ENCODE measurements around the gene CCDC198. TPM values are rescaled to one million over a fixed set of nuclear protein-coding genes. Genes with fewer than 3 reads are reported as not detected.

The CCDC198 gene
- total and polyA plus RNA-seq, 2 experiments from 2014 or later, result not detected

DNA sequence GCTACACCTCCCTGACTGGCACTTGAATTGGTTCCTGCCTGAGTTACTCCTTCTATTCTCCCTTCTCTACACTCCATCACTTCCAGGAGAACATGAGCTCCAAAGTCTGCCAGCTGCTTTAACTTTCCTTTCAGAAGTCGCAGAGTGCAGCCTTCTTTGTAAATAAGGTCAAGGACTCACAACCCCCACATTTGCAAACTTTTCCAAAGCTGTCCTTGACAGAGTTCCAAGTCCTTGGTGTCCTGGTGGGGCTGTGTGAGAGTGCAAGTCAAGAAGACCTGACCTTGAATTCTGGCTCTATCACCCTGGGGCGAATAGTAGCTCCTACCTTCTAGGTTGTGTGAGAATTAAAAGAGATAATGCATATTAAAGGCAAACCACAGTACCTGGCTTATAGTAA is 15.6 kb downstream of the CCDC198 start:
- H3K4me1 ChIP-seq (ENCODE audit: low read depth), result peaks cover 9% of the 10 kb centered on the region
- TF ChIP-seq CTCF (IDR thresholded peaks at IDR 0.05; ENCODE audit: low read depth, low read length), result no peak
- H3K36me3 ChIP-seq, result no peaks in the 10 kb centered on the region
- H3K27me3 ChIP-seq, result peaks cover 24% of the 10 kb centered on the region
- H3K9me3 ChIP-seq (ENCODE audit: low read depth), result no peaks in the 10 kb centered on the region
- no peak overlapping the region for H3K27ac ChIP-seq
- DNase-seq (ENCODE audit: low read depth in 1 of 2, low spot score in 1 of 2), result no peak
- no peak overlapping the region for H3K4me3 ChIP-seq

DNA sequence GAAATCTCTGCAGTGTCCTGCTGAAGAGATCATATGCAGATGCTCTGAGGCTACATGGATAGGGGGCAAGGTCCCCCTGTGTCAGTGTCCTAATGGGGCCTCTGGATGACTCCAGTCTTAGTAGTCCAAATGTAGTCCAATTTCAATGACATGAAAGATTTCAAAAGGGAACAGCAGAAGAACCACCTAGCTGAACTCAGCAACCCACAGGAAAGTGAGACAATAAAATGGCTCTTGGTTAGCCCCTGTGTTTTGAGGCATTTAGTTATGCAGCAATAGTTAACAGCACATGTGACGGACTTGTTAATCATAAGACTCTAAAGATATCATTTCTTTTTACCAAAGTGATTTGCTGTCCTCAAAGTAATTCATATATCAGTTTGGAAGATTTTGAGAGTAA is 22.7 kb downstream of the CCDC198 start:
- DNase-seq (ENCODE audit: low read depth in 1 of 2, low spot score in 1 of 2), result no peak
- H3K9me3 ChIP-seq (ENCODE audit: low read depth), result no peaks in the 10 kb centered on the region
- H3K27me3 ChIP-seq, result no peaks in the 10 kb centered on the region
- no peaks in the 10 kb centered on the region for H3K4me1 ChIP-seq (ENCODE audit: low read depth)
- H3K27ac ChIP-seq, result no peak overlapping the region
- TF ChIP-seq CTCF (IDR thresholded peaks at IDR 0.05; ENCODE audit: low read depth, low read length), result no peak
- H3K36me3 ChIP-seq, result no peaks in the 10 kb centered on the region
- no peak overlapping the region for H3K4me3 ChIP-seq

- Histone ChIP-seq H3K4me1 (ENCODE audit: low read depth) (no peaks in the 10 kb centered on the region), H3K27ac (no peak overlapping the region), H3K27me3 (no peaks in the 10 kb centered on the region), H3K36me3 (no peaks in the 10 kb centered on the region), H3K9me3 (ENCODE audit: low read depth) (no peaks in the 10 kb centered on the region), H3K4me3 (no peak overlapping the region)
- DNase-seq (ENCODE audit: low read depth in 1 of 2, low spot score in 1 of 2), result no peak
- TF ChIP-seq CTCF (IDR thresholded peaks at IDR 0.05; ENCODE audit: low read depth, low read length), result no peak
Measured at GRCh38 chr14:57464008-57464730, 29.5 kb downstream of the CCDC198 start.

DNA sequence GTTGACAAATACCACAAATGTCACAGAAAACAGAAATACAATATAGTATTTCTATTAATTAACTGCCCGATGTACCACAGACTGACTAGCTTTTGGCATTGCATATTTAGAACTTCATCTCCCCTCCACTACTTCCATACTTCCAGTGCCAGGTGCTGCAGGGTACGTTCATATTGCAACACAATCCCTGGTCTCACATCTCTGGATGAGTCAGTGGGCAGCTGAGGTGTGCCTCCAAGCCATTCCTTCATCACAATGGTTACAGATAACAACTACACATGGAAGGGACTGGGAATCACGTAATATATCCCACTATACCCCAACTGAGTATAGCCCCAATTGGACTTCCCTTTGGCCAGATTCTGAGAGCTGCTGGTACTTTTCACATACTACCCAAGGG is 31.1 kb downstream of the CCDC198 start:
- Histone ChIP-seq H3K36me3 (no peaks in the 10 kb centered on the region), H3K4me1 (ENCODE audit: low read depth) (no peaks in the 10 kb centered on the region), H3K9me3 (ENCODE audit: low read depth) (no peaks in the 10 kb centered on the region), H3K27me3 (no peaks in the 10 kb centered on the region), H3K4me3 (no peak overlapping the region), H3K27ac (no peak overlapping the region)
- no peak for DNase-seq (ENCODE audit: low read depth in 1 of 2, low spot score in 1 of 2)
- no peak for TF ChIP-seq CTCF (IDR thresholded peaks at IDR 0.05; ENCODE audit: low read depth, low read length)

- no peak overlapping the region for H3K27ac ChIP-seq
- H3K4me3 ChIP-seq, result no peak overlapping the region
- no peaks in the 10 kb centered on the region for H3K27me3 ChIP-seq
- no peaks in the 10 kb centered on the region for H3K4me1 ChIP-seq (ENCODE audit: low read depth)
- H3K9me3 ChIP-seq (ENCODE audit: low read depth), result no peaks in the 10 kb centered on the region
- no peak for DNase-seq (ENCODE audit: low read depth in 1 of 2, low spot score in 1 of 2)
- H3K36me3 ChIP-seq, result no peaks in the 10 kb centered on the region
- no peak for TF ChIP-seq CTCF (IDR thresholded peaks at IDR 0.05; ENCODE audit: low read depth, low read length)
Measured at GRCh38 chr14:57461777-57462320, 31.8 kb downstream of the CCDC198 start.
